HFFc6 (cell line): ENCODE data around the gene MYO7A. TPM values are rescaled to one million over a fixed set of nuclear protein-coding genes. Genes with fewer than 3 reads are reported as not detected.
A peak's percentile ranks its signal among the peaks of the same experiment; 100 is the strongest.

Source experiments
- DNase-seq: peaks from one replicate; pipeline ENCODE4 v3.0.0-alpha.2; 2018
- H3K27ac Mint-ChIP-seq: 2 replicates; pipeline ENCODE4 v1.8.0; 2020; ENCODE audit warnings: mild to moderate bottlenecking, mixed read lengths
- H3K27me3 Mint-ChIP-seq: 2 replicates; pipeline ENCODE4 v1.8.0; 2021; ENCODE audit warnings: mild to moderate bottlenecking, moderate library complexity, mixed read lengths; ENCODE audit not compliant: insufficient read depth
- H3K36me3 Mint-ChIP-seq: 2 replicates; pipeline ENCODE4 v1.8.0; 2021; ENCODE audit warnings: low read depth, mixed read lengths
- H3K4me1 Mint-ChIP-seq: 2 replicates; pipeline ENCODE4 v1.8.0; 2020; ENCODE audit warnings: low read depth, mixed read lengths
- H3K4me3 Mint-ChIP-seq: 2 replicates; pipeline ENCODE4 v1.8.0; 2020; ENCODE audit warnings: mild to moderate bottlenecking, moderate library complexity, mixed read lengths
- H3K9me3 Mint-ChIP-seq: 2 replicates; pipeline ENCODE4 v1.8.0; 2020; ENCODE audit warnings: mild to moderate bottlenecking, mixed read lengths
- total RNA-seq, 6 experiments: library from RNA; stranded (reverse); fragmentation: NEBNext Ultra II Directional; extraction: Animal tissue kit (Norgen Biotek cat#: 25700); gene quantifications; 2 replicates in 1 of 6; 3 replicates in 5 of 6; pipeline ENCODE4 v1.2.3, GENCODE V29; 2021
- TF ChIP-seq, protein P1 (sequence below): fragments of 200-600 bp; sonication (generic); IDR thresholded peaks from 2 replicates; pipeline ENCODE4 v1.5.0; 2021; ENCODE audit warnings: antibody characterized with exemption, mild to moderate bottlenecking

MYO7A gene
- total RNA-seq, 6 experiments from 2014 or later = 0.05 to 0.09 TPM; not detected in 4

- no peak overlapping the region for H3K4me3 Mint-ChIP-seq
- no peaks in the 10 kb centered on the region for H3K4me1 Mint-ChIP-seq
- TF ChIP-seq, protein P1, sequence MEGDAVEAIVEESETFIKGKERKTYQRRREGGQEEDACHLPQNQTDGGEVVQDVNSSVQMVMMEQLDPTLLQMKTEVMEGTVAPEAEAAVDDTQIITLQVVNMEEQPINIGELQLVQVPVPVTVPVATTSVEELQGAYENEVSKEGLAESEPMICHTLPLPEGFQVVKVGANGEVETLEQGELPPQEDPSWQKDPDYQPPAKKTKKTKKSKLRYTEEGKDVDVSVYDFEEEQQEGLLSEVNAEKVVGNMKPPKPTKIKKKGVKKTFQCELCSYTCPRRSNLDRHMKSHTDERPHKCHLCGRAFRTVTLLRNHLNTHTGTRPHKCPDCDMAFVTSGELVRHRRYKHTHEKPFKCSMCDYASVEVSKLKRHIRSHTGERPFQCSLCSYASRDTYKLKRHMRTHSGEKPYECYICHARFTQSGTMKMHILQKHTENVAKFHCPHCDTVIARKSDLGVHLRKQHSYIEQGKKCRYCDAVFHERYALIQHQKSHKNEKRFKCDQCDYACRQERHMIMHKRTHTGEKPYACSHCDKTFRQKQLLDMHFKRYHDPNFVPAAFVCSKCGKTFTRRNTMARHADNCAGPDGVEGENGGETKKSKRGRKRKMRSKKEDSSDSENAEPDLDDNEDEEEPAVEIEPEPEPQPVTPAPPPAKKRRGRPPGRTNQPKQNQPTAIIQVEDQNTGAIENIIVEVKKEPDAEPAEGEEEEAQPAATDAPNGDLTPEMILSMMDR = no peak
- no peaks in the 10 kb centered on the region for H3K9me3 Mint-ChIP-seq
- no peaks in the 10 kb centered on the region for H3K36me3 Mint-ChIP-seq
- DNase-seq = no peak
- H3K27me3 Mint-ChIP-seq = peaks cover 30% of the 10 kb centered on the region
- H3K27ac Mint-ChIP-seq = no peak overlapping the region
Measured at GRCh38 chr11:77183431-77183984, 55.5 kb downstream of the MYO7A start.

- Mint-ChIP-seq H3K4me3 (no peak overlapping the region), H3K36me3 (no peaks in the 10 kb centered on the region), H3K27me3 (peaks cover 29% of the 10 kb centered on the region), H3K27ac (no peak overlapping the region), H3K9me3 (no peaks in the 10 kb centered on the region), H3K4me1 (no peaks in the 10 kb centered on the region)
- DNase-seq = no peak
- TF ChIP-seq, protein P1 = no peak
Measured at GRCh38 chr11:77184136-77184860, 56.3 kb downstream of the MYO7A start.

DNA sequence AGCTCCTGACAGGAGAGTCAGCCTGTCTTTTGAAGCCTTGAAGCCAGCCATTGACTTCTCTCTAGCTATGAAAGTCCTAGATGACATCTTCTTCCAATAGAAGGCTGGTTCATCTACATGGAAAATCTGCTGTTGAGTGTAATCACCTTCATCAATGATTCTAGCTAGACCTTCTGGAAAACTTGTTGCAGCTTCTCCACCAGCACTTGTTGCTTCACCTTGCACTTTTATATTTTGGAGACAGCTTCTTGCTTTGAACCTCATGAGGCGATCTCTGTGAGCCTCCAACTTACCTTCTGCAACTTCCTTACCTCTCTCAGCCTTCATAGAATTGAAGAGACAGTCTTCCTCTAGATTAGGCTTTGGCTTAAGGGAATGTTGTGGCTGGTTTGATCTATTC is 58.3 kb downstream of the MYO7A start:
- Mint-ChIP-seq H3K36me3 (no peaks in the 10 kb centered on the region), H3K4me3 (no peak overlapping the region), H3K4me1 (no peaks in the 10 kb centered on the region), H3K9me3 (no peaks in the 10 kb centered on the region), H3K27me3 (peaks cover 28% of the 10 kb centered on the region), H3K27ac (no peak overlapping the region)
- DNase-seq = no peak
- TF ChIP-seq, protein P1 = no peak

DNA sequence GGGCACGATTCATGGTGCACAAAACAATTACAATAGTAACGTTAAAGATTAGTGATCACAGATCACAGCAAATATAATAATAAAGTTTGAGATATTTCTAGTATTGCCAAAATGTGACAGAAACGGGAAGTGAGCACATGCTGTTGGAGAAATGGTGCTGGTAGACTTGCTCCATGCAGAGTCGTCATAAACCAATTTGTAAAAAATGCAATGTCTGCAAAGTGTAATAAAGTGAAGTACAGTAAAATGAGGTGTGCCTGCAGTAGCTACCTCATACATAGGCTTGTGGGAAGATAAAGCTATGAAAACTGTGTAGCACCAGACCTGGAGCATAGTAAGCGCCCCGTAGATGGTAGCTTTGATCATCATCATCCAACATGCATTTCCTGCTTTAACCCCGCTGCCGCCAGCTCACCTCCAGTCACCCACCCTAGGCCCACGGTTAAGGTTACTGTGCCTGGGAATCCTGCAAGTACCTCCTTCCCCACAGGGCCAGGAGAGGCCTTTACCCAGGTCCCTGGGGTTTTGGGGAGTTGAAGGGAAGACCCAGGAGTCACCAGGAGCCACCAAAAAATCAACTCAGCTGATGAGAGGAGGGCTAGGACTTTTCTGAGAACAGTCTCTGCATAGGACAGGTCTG is 59.2 kb downstream of the MYO7A start:
- TF ChIP-seq, protein P1 = no peak
- peaks cover 26% of the 10 kb centered on the region for H3K27me3 Mint-ChIP-seq
- H3K36me3 Mint-ChIP-seq = no peaks in the 10 kb centered on the region
- H3K4me3 Mint-ChIP-seq = no peak overlapping the region
- H3K4me1 Mint-ChIP-seq = no peaks in the 10 kb centered on the region
- H3K9me3 Mint-ChIP-seq = no peaks in the 10 kb centered on the region
- no peak for DNase-seq
- H3K27ac Mint-ChIP-seq = no peak overlapping the region

DNA sequence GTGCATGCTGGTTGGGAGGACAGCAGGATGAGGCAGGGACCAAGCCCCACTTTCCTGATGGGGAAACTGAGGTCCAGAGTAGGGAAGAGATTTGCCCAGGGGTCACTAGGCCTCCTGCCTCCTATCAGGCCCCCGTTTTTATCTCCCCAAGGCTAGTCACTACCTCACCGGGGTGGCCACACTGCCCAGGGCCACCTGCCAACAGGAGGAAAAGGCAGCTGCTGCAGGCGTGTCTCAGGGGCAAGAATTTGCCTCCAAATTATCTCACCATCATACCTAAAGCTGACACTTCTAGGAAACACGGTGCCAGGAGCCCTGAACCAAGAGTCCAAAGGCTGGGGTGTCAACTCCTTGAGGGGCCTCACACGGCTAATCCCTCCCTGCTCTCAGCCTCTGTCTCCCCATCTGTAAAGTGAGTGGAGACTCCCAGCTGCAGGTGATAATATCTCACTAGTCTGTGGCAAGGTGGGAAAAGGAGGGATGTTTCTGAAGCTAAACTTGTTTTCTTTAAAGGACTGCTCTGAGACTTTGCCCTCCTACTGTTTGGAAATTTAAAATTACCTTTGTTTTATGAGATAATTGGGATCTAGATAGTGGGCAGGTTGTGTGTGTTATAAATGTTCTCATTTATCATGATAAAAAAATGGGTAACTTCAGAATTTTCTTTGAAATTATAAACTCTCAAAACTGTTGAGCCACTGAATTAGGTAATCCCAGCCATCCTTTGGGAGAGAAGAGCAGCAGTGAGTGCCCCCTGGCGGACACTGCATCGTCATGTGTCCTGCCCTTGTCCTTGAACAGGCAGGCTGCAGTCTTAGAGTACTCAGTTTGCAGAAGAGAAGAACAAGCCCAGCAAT is 60.0 kb downstream of the MYO7A start:
- H3K36me3 Mint-ChIP-seq = no peaks in the 10 kb centered on the region
- H3K4me3 Mint-ChIP-seq = no peak overlapping the region

More for the DNA sequence above, 60.0 kb downstream of the MYO7A start:
- H3K27me3 Mint-ChIP-seq = peaks cover 21% of the 10 kb centered on the region
- no peaks in the 10 kb centered on the region for H3K4me1 Mint-ChIP-seq
- peak; percentile 62 for DNase-seq
- H3K9me3 Mint-ChIP-seq = no peaks in the 10 kb centered on the region
- TF ChIP-seq, protein P1 = peak; percentile 97
- H3K27ac Mint-ChIP-seq = no peak overlapping the region
